Skeletal muscle satellite cell (primary cell): Measurements from ENCODE around the gene PRR32.

Experiments used
- H3K27me3 ChIP-seq: 2 replicates; pipeline ENCODE4 v1.7.0; 2013; ENCODE audit warnings: low read length; ENCODE audit not compliant: control insufficient read depth, insufficient read depth
- H3K36me3 ChIP-seq: 2 replicates; pipeline ENCODE4 v1.7.0; 2013; ENCODE audit warnings: mild to moderate bottlenecking, control low read depth, low read length; ENCODE audit not compliant: insufficient read depth
- H3K4me1 ChIP-seq: 2 replicates; pipeline ENCODE4 v1.7.0; 2013; ENCODE audit warnings: low read length; ENCODE audit not compliant: control insufficient read depth, insufficient read depth
- H3K4me2 ChIP-seq: 2 replicates; pipeline ENCODE4 v1.7.0; 2013; ENCODE audit warnings: mild to moderate bottlenecking, low read length
- H3K4me3 ChIP-seq: 2 replicates; pipeline ENCODE4 v1.7.0; 2013; ENCODE audit warnings: low read length
- H3K9ac ChIP-seq: 2 replicates; pipeline ENCODE4 v1.7.0; 2013; ENCODE audit warnings: mild to moderate bottlenecking, low read depth, low read length, moderate library complexity
- H3K9me3 ChIP-seq: replicated peaks from 2 replicates; pipeline ENCODE4 v1.7.0; 2013; ENCODE audit warnings: mild to moderate bottlenecking, control low read depth, low read length

PRR32 gene

DNA sequence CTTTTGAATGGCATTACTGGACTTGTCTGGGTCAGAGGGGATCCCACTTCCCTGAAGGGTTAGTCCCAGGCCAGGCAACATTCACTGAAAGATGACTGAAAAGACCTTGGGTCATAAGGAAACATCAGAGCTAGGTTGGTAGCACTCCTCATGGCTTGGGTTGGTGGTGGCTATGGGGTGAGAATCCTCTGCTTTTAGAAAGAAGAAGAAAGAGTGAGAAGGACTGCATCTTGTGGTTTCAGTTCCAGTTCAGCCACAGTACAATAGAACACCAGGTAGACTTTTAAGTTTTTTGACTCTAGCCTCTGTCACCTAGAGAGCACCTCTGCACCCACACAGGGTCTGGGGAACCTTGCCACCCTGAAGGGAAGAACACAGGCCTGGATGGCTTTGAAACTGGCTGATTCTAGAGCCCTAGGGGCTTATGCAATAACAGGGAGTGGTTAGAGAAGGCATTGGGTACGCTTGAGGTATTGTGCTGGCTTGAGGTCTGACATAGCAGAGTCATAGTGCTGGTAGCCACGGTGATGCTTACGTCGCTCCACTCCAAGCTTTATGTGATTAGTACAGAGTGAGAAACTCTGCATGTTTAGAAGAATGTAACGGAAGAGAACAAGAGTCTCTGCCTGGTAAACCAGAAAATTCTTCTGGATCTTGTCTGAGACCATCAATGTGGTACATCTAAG is 36.5 kb downstream of the PRR32 start:
- H3K36me3 ChIP-seq = no peaks in the 10 kb centered on the region
- no peaks in the 10 kb centered on the region for H3K27me3 ChIP-seq

More for the DNA sequence above, 36.5 kb downstream of the PRR32 start:
- Histone ChIP-seq H3K9ac (no peak overlapping the region), H3K9me3 (no peaks in the 10 kb centered on the region), H3K4me3 (no peak overlapping the region), H3K4me2 (no peak overlapping the region), H3K4me1 (no peaks in the 10 kb centered on the region)
